SW 1271 (cell line): ENCODE data around the gene BABAM2.

Experiments used
- DNase-seq, 2 experiments: peaks; one replicate each; lab custom pipeline; 2025; lab: John Stamatoyannopoulos, UW

The BABAM2 gene

GRCh38 chr2:28346587-28346986 lies 456.1 kb downstream of the BABAM2 start:
- DNase-seq = no peak

- no peak for DNase-seq
Measured at GRCh38 chr2:28347193-28347592, 456.7 kb downstream of the BABAM2 start.

DNA sequence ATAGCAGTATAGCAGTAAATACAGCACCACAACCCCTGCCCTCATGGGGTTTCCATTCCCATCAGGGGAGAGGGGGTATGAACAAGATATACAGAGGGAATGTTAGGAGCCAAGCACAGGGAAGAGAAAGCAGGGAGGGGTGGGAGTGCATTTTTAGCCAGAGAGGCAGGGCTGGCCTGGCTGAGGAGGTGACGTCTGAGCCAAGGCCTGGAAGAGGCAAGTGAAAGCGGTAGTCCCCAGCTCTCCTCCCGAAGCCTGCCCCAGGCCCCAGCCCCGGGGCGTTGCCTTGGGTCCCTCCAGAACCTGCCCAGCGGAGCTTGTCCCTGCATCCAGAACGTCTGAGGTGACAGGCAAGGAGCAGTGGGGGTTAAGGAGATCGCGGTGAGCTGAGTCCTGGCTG lies 457.1 kb downstream of the BABAM2 start:
- DNase-seq = no peak

GRCh38 chr2:28348149-28348567 lies 457.6 kb downstream of the BABAM2 start:
- DNase-seq = no peak

DNA sequence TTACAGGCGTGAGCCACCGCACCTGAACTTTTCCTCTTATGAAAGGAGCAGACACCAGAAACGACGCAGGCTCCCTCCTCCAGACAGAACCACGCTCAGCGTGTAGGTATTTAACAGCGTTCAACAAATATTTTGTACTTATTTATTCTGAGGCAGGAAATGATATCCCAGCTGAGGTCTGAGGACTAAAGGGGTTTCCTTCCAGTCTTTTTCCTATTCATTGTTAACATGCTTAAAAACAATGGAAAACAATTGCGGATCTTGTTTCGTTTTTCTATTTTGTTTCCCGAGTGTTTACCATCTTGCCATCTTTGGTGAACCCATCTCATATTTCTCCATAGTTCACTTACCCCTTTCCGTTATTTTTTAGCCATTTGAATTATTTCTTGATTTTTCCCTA lies 458.4 kb downstream of the BABAM2 start:
- DNase-seq = no peak

GRCh38 chr2:28349546-28350165 lies 459.1 kb downstream of the BABAM2 start:
- DNase-seq = no peak

- no peak for DNase-seq
Measured at GRCh38 chr2:28350196-28350595, 459.7 kb downstream of the BABAM2 start.

DNA sequence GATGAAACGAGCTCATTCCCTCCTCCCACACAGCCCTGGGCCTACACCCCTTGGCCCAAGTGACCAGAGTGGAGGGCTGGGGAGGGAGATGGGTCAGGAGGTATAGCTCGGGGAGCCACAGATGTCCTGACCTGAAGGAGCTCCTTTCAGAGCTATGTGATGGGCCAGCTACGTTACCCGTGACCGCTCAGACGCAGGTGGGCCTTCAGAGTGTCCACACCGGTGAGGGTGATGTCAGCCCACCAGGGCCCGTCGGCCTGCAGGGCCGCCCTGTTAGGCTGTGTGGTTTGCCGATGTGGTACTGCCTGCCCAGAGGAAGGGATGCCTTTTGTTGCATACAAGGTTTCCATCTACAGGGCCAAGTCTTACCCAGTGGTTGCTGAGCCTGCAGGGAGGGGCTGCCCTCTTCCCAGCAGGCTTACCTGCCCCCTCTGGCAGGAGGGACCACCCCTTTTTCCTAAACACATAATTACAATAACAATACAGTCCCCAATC lies 460.3 kb downstream of the BABAM2 start:
- DNase-seq = no peak

DNA sequence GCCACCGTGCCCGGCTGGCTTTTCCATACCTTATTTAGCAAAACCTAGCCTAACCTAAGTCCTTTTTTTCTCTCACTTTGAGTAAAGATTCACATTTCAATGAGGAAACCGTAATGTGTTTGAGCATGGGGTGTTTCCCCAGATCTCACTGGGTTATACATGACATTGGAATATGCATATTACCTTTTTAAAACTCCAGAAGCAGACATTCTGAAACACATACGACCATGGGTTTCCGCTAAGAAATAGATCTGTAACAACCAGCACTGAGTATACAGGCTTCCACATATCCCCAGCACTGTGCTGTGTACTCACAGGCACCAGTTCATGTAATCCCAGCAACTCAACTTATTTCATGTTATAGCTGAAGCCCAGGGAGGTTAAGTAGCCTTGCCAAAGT lies 461.1 kb downstream of the BABAM2 start:
- no peak for DNase-seq

GRCh38 chr2:28352104-28352503 lies 461.6 kb downstream of the BABAM2 start:
- no peak for DNase-seq

GRCh38 chr2:28352610-28353195 lies 462.2 kb downstream of the BABAM2 start:
- DNase-seq = no peak

GRCh38 chr2:28354920-28355520 lies 464.5 kb downstream of the BABAM2 start:
- no peak for DNase-seq

DNA sequence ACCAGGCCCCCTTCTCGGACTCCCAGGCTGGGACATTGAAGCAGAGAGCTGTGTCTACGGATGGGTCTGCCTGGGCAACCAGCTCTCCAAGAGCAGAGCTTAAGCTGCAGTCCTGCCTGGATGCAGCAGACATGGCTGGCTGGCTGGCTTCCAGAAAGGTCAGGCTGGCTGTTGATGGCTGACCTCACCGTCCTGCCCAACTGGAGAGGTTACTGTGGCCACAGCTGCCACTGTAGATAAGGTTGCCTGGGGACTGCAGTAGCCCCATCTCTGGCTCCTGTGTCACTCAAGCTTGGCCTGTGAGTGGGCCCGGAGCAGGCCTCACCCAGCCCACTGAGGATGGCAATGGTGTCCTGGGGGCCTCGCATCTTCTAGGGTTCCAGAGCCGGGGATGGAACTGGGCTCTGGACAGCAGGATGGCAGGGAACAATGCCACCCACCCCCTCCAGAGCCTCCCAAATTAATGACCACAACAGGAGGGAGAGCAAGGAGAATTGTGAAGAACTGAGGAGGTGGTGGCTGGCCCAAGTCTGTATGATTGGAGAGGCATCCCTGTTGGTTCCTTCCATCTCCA lies 465.1 kb downstream of the BABAM2 start:
- no peak for DNase-seq

- no peak for DNase-seq
Measured at GRCh38 chr2:28356095-28356911, 465.8 kb downstream of the BABAM2 start.

- DNase-seq = no peak
Measured at GRCh38 chr2:28357055-28357454, 466.5 kb downstream of the BABAM2 start.

DNA sequence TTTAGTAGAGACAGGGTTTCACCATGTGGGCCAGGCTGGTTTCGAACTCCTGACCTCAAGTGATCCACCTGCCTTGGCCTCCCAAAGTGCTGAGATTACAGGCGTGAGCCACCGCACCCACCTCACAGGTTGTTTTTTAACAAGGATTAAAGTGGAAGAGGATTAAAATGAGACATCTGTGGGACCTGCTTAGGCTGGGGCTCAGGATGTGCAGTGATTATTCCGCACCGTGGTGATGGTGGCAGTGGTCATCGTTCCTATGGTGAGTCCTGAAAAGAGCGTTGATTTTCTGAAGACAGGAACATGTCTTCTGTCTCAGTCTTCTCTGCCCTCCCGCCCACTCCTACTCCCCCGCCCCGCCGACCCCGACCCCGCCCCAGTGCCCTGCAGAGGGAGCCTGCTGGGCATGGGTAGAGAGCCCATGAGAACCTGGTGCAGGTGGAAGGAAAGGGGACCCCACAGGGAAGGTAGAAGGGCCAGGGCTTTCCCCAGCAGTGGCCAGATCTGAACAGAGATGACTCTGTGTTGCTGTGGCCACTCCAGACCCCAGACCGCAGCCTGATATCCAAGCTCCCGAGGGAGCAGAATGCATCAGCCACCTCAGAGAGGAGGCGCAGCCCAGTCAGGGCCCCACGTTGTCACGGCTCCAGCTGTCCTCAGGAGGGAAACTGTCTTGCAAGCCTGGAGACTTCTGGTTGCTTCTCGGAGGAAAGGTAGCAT lies 467.6 kb downstream of the BABAM2 start:
- no peak for DNase-seq

- no peak for DNase-seq
Measured at GRCh38 chr2:28358668-28359201, 468.2 kb downstream of the BABAM2 start.

DNA sequence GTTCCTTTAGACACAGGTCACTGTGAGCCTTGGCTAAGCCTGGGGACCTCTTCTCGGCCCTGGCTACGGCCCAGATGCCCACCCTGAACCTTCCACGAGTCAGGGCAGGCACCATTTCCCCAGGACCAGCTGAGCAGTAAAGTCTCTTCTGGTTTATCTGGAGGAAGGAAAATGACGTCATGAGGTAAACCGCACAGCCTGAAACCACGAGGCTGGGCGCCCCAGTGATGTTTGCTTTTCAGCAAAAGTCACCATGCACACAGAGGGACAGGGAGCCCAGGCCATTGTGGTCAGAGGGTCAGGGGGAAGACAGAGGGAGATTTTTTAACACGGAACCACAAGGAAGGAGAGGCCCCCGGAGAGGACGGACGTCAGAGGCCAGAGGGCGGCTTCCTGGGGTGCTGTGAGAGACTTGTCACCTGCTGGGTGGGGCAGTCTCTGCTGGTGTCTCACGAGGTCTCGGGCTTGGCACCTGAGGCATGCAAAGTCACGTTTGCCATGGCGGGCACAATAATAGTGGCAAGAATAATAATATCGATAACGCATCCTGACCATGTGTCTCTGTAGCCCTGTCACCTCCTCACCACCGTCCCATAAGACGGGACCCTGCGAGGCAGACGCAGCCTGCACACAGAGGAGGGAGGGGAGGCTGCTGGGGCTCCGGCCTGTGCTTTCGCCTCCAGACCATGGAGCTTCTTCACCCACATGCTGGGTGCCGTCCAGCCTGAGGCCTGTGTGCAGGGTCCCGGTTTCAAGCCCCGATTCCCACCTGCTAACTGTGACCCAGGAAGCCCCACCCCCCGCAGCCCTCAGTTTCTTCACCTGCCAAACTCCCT lies 468.9 kb downstream of the BABAM2 start:
- DNase-seq = no peak

DNA sequence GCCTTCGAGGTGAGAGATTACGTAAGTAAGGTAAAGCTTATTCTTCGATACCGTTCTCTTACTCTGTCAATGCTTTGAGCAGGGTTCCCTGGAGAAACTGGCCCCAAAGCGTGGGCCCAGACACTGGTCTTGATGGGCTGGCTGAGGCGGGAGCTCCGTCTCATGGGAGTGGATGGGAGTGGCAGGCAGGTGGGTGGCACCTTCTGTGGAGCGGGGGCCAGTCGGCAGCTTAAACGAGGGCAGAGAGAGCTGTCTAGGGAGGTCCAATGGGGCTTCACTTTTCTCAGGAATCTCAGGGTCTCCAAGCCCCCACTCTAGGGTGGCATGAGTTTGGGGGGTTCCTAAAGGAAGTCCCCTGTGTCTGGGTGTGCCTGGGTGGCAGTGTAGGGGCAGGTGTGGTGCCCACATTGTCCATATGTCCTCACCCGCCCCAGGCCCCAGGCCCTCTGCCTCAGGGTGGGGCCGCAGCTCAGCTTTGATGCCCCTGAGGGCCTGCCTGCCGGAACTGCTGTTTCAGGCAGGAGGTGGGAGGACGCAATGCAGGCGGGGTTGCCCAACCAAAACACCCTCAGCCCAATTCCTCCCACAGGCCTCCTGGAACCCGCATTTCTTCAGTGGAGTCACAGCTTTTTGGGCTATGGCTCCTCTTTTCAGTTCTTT lies 469.7 kb downstream of the BABAM2 start:
- DNase-seq = no peak

DNA sequence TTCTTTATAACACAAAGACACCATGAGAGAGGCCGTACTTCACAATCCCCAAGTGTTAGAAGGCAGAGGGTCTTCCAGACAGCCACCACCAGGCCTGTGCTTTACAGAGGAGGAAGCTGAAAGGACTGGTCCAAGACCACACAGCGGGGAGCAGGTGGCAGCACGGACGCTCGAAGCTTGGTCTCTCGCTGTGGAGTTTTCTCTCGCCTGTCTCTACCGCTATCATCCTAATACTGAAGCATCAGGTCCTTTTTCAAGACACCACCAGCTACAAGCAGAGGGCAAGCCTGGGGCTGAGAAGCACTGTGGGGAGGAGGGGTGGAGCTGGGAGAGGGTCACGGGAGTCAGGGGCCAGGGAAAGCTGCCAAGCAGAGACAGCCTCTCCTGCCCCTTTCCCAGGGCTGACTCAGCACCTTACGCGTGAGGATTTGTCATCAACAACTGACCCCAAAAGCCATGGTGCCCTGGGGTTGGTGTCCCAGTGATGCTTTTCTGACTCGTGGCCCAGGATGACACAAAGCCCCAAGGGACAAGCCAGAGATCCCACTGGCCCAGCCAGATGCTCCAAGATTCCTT lies 470.3 kb downstream of the BABAM2 start:
- DNase-seq = no peak
